GM19467 (cell line): ENCODE measurements around the gene INTS7.
"Not testable (repeated sequence)": the region's sequence is repeated elsewhere in the genome, so short reads cannot be mapped to it uniquely, and the experiment has no call there.

ENCODE experiments used
- ATAC-seq: cut with Tn5 transposase; IDR thresholded peaks from one replicate; pipeline ENCODE4 v1.9.1; 2021; ENCODE audit warnings: mild to moderate bottlenecking, moderate library complexity; ENCODE audit not compliant: unreplicated experiment

Gene INTS7

DNA sequence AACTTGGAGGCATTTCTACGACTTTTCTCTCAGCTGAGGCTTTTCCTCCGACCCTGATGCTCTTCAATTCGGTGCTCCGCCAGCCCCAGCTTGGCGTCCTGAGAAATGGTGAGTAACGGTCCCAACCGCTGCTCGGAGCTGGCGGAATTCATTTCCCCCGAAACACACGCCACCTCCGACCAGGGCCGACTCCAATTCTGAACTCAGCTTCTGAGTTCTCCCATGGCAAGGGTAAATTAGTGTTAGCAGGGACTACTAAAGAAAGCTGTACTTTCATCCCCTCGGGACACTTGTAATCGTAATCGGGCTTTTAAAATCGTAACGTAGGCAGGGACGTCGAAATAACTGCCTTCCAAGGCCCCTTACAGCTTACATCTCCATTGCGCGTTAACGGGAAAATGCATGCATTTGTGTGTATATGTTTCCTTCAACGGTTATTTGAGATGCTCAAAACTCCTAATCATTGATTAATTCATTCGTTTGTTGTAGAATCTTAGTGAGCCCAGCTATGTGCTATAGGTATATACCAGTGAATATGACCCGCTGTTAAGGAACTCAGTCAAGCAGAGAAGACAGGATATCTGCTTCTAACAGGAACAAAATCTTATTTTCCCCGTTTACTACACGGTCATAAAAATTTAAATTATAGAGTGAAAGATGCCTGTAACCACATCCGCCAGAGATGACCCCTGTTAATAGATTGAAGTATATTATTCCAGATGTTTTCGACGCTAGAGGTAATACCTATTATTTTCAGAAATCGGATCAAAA, 663 bp upstream of the INTS7 start:
- ATAC-seq, result peak; percentile 8

DNA sequence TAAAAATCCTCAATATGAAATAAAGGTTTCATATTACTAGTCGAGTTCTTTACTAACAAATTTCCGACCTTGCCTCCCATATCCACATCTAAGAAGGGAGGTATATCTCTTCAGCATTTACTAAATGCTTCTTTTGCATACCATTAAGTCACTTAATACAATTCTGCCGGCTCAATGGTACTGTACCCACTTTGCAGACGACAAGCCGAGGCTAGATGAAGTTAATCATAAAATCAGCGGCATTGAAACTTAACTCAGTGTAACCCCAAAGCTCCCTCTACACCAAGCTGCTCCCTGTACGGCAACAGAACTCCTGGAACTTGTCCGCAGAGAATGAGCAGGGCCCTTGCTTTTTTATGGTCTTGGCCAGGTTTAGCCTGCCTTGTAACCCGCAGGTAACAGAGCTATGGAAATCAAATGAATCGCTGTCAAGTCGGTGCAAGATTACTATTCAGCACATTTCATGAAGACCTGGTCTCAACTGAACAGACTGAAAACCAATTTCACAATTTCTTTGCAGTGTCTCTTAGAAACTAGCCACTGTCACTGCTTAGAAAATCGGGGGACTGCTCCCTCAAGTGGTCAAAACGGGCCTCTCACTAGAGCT, 738 bp downstream of the INTS7 start:
- ATAC-seq, result peak; percentile 4

DNA sequence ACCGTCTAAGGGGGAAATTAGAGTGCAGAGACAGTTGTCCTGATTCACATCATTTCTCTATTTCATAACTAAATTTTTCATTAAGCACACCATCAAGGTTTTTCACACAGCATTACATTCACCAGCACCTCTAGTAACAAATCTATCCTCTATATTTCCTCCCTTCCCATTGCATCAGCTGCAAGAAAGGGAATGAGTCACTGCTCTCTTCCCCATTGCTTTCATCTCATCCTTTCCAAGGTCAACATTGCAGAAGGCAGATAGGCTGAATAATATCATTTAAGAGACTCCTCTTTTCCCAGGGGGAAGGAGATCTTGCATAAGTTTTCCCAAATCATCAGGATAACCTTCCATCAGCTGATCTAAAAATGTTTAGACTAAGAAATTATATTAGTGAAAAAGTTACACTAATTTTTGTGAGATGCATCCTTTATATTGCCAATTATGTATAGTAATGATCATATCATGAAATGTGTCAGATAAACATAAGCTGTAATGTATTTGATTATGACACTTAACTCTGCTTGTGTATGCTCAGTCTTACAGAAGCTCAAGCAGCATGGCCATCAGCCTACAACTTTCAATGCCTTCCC, 4.3 kb downstream of the INTS7 start:
- no peak for ATAC-seq

DNA sequence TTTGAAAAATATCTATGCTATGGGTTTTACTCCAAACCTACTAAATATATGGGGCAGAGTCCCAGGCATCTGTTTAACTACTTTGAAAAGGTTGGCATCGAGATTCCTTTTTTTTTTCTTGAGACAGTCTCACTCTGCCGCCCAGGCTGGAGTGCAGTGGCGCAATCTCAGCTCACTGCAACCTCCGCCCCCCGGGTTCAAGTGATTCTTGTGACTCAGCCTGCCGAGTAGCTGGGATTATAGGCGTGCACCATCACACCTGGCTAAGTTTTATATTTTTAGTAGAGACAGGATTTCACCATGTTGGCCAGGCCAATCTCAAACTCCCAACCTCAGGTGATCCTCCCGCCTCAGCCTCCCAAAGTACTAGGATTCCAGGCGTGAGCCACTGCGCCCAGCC, 7.6 kb downstream of the INTS7 start:
- not testable (repeated sequence) for ATAC-seq

DNA sequence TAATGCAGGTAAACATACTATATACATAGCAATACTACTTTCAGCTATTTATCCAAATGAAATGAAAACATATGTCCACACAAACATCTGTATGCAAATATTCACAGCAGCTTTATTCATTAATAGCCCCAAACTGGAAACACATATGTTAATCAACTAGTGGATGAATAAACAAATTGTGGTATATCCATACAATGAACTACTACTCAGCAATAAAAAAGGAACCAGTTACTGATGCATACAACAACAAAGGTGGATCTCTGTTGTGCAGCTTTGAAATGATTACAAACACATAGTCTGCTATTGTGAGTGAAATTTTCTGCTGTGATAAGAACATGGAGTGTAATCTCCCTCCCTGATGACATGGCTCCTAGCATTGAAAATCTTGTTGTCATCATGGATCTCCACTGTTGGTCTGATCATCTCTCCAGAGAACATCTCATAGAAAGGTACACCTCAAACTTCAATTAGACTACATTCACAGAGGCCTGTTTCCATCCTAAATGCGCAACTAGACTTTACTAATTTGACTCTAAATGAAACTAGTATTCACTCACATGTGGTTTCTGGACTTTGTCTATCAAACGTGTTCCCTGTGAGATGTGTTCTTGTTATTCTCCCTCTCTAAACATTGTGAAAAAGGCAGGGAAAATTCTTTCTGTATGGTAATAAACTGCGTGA, 10.7 kb downstream of the INTS7 start:
- ATAC-seq, result no peak

DNA sequence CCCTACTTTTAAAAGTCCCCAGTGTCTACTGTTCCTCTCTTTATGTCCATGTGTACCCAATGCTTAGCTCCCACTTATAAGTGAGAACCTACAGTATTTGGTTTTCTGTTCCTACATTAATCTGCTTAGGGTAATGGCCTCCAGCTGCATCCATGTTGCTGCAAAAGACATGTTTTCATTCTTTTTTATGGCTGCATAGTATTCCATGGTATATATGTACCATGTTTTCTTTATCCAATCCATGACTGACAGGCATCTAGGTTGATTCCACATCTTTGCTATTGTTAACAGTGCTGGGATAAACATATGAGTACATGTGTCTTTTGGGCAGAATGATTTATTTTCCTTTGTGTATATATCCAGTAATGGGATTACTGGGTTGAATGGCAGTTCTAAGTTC, 12.4 kb downstream of the INTS7 start:
- not testable (repeated sequence) for ATAC-seq

DNA sequence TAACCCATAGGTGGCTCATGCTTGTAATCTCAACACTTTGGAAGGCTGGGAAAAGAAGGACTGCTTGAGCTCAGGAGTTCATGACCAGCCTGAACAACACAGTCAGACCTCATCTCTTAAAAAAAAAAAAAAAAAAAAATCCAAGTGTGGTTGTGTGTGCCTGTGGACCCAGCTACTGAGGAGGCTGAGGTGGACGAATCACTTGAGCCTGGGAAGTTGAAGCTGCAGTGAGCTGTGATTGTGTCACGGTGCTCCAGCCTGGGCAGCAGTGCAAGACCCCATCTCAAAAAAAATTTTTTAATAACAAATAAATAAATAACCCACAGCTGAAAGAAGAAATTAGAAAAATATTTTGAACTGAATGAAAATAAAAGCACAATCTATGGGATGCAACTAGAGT, 13.8 kb downstream of the INTS7 start:
- no peak for ATAC-seq

DNA sequence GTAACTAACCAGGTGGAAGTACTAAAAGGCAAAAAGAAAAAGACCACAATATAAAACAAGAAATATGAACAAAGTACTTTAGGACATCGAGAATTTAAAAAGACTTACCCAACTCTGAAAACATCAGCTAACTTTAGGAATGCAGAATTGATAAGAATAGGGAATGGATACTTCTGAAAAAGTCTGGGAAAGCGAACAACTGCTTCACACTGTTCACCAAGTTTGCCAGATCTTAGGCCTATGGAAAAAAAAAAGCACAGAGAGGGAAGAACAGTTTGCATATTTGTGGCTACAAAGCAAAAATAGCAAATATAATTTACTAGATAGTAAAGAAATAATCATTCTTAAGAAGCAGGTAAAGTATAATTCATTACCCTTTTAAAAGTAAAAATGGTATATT, 14.4 kb downstream of the INTS7 start:
- ATAC-seq, result no peak

DNA sequence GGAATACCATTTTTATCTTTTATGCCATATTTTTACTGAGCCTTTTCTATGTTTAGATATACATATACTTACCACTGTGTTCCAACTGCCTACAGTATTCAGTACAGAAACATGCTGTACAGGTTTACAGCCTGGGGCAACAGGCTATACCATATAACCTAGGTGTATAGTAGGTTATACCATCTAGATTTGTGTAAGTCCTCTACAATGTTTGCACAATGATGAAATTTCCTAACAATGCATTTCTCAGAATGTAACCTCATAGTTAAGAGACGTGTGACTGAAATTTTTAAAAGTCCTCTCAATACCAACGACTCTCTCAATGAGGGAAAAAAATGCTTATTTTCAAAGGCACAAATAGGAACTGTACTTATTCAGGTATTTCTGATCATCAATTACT, 21.7 kb downstream of the INTS7 start:
- ATAC-seq, result no peak

DNA sequence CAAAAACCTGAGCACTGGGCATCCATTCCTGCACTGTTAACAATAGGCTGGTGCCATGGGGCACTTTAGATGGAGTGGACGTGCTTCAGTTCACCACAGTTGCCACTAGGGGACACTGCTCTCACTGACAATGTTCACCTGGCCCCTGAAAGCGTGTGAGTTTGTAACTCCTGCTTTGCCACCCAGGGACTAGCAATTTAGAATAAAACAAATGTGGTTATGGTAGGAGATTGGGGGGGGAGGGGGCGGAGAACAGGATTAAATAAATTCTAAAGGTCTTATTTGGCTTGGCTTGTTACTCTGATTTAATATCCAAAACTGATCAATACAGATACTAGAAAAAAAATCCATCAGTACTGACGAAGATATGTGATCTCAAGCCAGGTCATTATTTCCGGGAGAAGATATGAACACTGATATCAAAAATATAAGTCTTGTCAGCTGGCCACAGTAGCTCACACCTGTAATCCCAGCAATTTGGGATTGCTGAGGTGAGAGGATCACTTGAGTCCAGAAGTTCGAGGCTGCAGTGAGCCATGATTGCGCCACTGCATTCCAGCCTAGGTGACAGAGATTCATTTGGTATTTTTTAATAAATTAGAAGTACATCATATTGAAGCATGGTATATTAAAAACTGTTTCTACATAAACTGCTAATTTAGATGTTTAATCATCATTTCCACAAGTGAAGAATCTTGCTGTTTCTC, 23.2 kb downstream of the INTS7 start:
- ATAC-seq, result no peak

DNA sequence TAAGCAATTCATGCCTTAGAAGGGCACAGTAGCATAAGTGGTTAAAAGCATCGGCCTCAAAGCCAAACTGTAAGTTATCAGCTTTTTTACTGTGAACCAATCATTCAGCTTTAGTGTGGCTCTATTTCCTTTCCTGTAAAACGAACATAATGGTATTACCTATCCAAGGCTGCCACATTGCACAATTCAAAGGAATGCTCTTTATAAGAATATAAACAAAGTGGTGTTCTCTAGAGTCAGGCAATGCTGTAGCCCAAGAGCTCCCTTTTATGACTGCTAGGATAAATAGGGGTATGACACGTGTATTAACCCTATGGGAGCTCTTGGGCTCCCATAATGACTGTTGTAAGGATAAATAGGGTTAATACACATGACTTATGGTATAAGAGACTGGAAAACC, 25.4 kb downstream of the INTS7 start:
- ATAC-seq, result no peak

DNA sequence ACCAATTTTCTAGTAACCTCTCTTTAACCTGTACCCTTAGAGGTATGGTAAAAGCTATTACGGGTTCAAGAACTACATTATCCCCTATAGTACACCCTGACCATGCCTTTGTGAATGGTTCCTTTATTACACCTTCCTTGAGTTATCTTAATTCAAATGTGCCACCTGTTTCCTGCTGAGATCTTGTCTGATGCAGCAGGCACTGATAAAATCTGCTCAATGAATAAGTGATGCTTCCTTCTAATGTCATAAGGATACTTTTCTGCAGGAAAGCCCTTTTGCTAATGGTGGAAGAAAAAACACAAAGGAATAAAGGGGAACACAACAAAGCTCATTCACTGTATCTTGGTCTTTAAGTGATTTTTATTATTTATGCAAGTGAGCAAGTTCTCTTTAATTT, 25.8 kb downstream of the INTS7 start:
- ATAC-seq, result no peak

DNA sequence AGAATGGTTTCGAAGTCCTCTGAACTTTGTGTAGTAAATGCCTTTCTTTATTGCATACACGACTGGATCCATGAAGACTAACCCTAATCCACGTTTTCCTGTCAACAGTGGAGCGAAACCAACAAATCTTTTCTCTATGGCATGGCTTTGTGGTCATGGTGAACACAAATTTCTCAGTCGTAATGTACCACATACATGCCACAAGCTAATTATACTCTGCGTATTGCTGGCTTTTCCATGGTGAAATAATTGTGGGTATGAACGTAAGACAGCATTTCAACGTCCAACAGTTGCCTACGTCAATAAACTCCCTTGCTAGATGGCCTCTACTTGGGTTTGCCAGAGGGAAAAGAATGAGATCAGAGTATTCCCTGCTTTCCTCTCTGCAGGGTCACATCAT, 27.5 kb downstream of the INTS7 start:
- ATAC-seq, result no peak

DNA sequence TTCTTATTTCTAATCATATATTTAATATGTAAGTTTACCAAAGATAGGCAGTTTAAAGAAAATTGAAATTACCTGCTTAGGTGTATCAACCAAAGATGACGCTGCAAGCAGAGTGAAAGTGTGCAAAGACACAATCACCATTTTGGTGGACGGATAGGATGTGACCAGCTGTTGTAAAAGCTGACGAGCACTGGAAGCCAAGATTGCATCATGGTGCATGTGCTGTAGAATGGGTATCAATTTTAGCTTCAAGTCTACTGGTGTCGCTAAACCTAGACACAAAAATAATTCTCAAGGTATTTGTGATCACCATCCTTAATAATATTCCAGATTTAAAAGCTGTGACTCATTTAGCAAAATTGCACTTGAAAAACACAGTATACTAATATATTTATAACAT, 28.2 kb downstream of the INTS7 start:
- no peak for ATAC-seq

DNA sequence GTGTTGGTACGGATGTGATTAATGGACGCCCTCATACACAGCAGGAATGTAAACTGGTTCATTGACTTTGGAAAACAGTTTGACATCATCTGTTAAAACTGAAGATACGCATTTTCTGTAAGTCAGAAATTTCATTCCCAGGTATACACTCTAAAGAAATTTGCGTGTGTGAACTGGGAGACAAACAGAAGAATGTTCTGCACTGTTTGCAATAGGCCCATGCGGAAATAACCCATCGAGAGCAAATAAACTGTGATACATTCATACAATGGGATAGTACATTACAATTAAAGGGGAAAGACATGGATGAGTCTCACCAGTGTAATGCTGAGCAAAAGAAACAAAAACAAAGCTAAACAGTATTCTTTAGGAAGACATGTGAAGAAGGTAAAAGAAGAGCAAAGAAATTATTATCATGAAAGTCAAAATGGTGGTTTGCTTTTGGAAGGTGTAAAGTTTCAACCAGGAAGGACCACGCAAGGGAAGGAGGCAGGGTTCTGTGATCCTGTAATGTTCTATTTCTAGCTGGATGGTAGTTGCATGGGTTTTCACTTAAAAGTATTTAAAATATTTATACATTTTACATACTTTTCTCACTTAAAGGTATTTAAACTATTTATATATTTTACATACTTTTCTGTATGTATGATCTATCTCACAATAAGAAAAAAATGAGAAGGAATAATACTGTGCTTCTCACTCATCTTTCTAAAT, 30.3 kb downstream of the INTS7 start:
- ATAC-seq, result no peak

DNA sequence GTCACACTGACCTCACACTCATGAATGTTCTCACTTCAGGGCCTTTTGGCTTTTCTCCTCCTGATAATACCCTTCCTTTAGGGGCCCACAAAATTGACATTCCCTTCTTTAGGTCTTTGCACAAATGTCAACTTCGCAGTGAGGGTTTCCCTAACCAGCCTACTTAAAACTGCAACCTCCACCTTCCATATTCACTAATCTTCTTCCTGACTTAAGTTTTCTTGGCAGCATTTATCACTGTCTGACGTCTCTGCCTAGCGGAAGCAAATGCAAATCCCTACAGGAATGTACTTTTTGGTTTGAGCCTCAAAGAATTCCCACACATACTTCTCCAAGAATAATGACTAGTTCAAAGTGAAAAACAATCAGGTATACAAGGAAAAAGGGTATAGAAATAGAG, 32.8 kb downstream of the INTS7 start:
- ATAC-seq, result no peak

DNA sequence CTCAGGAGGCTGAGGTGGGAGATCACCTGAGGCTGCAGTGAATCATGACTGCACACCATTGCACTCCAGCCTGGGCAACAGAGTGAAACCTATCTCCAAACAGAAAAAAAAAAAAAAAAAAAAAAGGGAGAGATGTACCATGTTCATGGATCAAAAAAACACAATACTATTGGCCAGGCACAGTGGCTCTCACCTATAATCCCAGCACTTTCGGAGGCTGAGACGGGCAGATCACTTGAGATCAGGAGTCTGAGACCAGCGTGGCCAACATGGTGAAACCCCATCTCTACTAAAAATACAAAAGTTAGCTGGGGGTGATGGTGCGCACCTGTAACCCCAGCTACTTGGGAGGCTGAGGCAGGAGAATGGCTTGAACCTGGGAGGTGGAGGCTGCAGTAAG, 37.9 kb downstream of the INTS7 start:
- ATAC-seq, result not testable (repeated sequence)

DNA sequence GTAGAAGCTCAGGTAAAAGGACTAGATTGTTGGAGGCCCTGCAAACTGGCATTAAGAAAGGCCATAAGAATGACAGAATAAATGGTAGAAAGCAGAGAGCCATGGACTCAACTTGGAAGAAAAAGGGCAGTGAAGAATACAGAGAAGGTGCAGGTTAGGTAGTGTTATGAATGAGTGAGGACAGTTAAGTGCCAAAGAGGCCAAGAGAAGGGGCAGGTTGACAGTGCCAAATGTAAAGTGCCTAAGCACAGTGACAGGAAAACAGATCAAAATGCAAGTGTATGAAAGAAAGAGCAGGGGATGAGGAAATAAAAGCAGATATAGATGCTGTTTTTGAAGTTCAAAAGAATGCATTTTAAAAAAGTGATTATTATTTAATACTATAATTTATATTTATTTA, 43.7 kb downstream of the INTS7 start:
- ATAC-seq, result no peak

DNA sequence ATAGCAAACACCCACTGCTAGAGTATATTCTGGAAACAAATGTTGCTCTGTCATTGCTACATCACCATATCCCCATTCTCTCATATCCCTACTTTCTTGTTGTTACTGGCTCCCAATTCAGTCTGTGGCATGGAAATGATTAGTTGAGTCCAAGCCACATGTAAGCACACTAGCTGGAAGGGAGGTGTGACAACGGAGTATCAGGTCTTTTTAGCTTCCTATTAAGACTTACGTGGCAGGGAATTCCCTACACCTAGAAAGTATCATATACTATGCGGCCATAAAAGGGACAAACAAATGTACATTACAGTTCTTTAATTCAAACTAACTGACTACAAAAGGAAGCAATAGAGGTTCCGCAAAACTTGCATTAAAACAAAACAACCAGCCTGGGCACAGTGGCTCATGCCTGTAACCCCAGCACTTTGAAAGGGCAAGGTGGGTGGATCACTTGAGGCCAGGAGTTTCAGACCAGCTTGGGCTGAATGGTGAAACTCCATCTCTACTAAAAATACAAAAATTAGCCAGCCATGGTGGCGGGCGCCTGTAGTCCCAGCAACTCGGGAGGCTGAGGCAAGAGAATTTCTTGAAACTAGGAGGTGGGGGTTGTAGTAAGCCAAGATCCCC, 48.6 kb downstream of the INTS7 start:
- no peak for ATAC-seq
